ENCODE data around the gene PCED1B. TPM values are rescaled to one million over a fixed set of nuclear protein-coding genes. Genes with fewer than 3 reads are reported as not detected.

The PCED1B gene
- total and polyA plus RNA-seq, 4 donors = 2.2 to 8.2 (median 3.8) TPM

DNA sequence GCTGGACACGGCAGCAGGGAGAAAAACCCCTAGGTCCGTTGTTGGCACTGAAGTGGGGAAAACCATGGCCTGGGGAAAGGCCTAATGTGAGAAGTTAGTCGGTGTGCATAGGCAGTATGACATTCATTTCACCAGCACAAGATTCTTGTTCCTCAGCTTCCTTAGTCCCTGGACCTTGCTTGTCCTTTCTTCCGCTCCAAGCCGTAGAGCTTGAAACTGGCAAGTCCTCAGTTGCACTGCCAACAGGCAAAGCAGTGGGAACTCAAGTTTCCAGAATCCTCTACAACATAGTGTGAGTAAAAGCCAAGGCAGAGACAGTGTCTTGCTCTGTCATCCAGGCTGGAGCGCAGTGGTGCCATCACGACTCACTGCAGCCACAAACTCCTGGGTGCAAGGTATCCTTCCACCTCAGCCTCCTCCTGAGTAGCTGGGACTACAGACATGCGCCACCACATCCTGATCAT is 138.8 kb downstream of the PCED1B start:
- TF ChIP-seq CTCF (IDR thresholded peaks at IDR 0.05; ENCODE audit: control extremely low read depth, extremely low read depth) = no peak
- no peak for DNase-seq

GRCh38 chr12:47219243-47219642 is 139.8 kb downstream of the PCED1B start:
- WGBS, 2 donors = 75 to 91% methylated on average over 3 of the region's 3 CpGs
- no peak for ATAC-seq (ENCODE audit: insufficient read depth, low FRiP score)

More for the DNA sequence above, 138.8 kb downstream of the PCED1B start:
- 89 to 93% methylated on average over 8 of the region's 8 CpGs for WGBS, 2 donors
- Histone ChIP-seq H3K36me3 (ENCODE audit: control insufficient read depth in 4 of 4, insufficient read depth in 4 of 4, low read length in 4 of 4) (no peaks in the 10 kb centered on the region), H3K9me3 (ENCODE audit: control insufficient read depth in 4 of 4, insufficient read depth in 3 of 4, low read length in 3 of 4) (no peaks in the 10 kb centered on the region), H3K9ac (ENCODE audit: insufficient read depth in 1 of 2, low read length in 2 of 2) (no peak overlapping the region), H3K4me3 (no peak overlapping the region), H3K27me3 (ENCODE audit: control insufficient read depth in 3 of 3, insufficient read depth in 3 of 3, low read length in 2 of 3) (no peaks in the 10 kb centered on the region), H3K27ac (ENCODE audit: low read depth in 1 of 2, low read length in 1 of 2) (no peak overlapping the region), H3K4me1 (ENCODE audit: control insufficient read depth in 5 of 5, insufficient read depth in 5 of 5, low read length in 5 of 5) (peaks cover 0 to 12% (median 0%) of the 10 kb centered on the region in 5 donors)
- no peak for ATAC-seq (ENCODE audit: insufficient read depth, low FRiP score)

GRCh38 chr12:47221256-47222023 is 142.0 kb downstream of the PCED1B start:
- TF ChIP-seq CTCF (IDR thresholded peaks at IDR 0.05; ENCODE audit: control extremely low read depth, extremely low read depth) = no peak
- no peaks in the 10 kb centered on the region for H3K9me3 ChIP-seq (ENCODE audit: control insufficient read depth in 4 of 4, insufficient read depth in 3 of 4, low read length in 3 of 4)
- 95 to 97% methylated on average over 2 of the region's 2 CpGs for WGBS, 2 donors
- H3K4me1 ChIP-seq (ENCODE audit: control insufficient read depth in 5 of 5, insufficient read depth in 5 of 5, low read length in 5 of 5) = peaks cover 0 to 12% (median 4%) of the 10 kb centered on the region in 5 donors
- H3K27ac ChIP-seq (ENCODE audit: low read depth in 1 of 2, low read length in 1 of 2) = no peak overlapping the region
- no peak for DNase-seq
- ATAC-seq (ENCODE audit: insufficient read depth, low FRiP score) = no peak
- H3K27me3 ChIP-seq (ENCODE audit: control insufficient read depth in 3 of 3, insufficient read depth in 3 of 3, low read length in 2 of 3) = no peaks in the 10 kb centered on the region
- no peak overlapping the region for H3K9ac ChIP-seq (ENCODE audit: insufficient read depth in 1 of 2, low read length in 2 of 2)
- no peak overlapping the region for H3K4me3 ChIP-seq
- no peaks in the 10 kb centered on the region for H3K36me3 ChIP-seq (ENCODE audit: control insufficient read depth in 4 of 4, insufficient read depth in 4 of 4, low read length in 4 of 4)

More at GRCh38 chr12:47219243-47219642, 139.8 kb downstream of the PCED1B start:
- Histone ChIP-seq H3K36me3 (ENCODE audit: control insufficient read depth in 4 of 4, insufficient read depth in 4 of 4, low read length in 4 of 4) (no peaks in the 10 kb centered on the region), H3K27me3 (ENCODE audit: control insufficient read depth in 3 of 3, insufficient read depth in 3 of 3, low read length in 2 of 3) (no peaks in the 10 kb centered on the region), H3K9me3 (ENCODE audit: control insufficient read depth in 4 of 4, insufficient read depth in 3 of 4, low read length in 3 of 4) (no peaks in the 10 kb centered on the region), H3K27ac (ENCODE audit: low read depth in 1 of 2, low read length in 1 of 2) (no peak overlapping the region), H3K4me3 (no peak overlapping the region), H3K9ac (ENCODE audit: insufficient read depth in 1 of 2, low read length in 2 of 2) (no peak overlapping the region), H3K4me1 (ENCODE audit: control insufficient read depth in 5 of 5, insufficient read depth in 5 of 5, low read length in 5 of 5) (peaks cover 0 to 16% (median 4%) of the 10 kb centered on the region in 5 donors)
- no peak for DNase-seq
- TF ChIP-seq CTCF (IDR thresholded peaks at IDR 0.05; ENCODE audit: control extremely low read depth, extremely low read depth) = no peak

All from lung (tissue), 12 donors.